ENCODE measurements around the gene RAB5B.

DNA sequence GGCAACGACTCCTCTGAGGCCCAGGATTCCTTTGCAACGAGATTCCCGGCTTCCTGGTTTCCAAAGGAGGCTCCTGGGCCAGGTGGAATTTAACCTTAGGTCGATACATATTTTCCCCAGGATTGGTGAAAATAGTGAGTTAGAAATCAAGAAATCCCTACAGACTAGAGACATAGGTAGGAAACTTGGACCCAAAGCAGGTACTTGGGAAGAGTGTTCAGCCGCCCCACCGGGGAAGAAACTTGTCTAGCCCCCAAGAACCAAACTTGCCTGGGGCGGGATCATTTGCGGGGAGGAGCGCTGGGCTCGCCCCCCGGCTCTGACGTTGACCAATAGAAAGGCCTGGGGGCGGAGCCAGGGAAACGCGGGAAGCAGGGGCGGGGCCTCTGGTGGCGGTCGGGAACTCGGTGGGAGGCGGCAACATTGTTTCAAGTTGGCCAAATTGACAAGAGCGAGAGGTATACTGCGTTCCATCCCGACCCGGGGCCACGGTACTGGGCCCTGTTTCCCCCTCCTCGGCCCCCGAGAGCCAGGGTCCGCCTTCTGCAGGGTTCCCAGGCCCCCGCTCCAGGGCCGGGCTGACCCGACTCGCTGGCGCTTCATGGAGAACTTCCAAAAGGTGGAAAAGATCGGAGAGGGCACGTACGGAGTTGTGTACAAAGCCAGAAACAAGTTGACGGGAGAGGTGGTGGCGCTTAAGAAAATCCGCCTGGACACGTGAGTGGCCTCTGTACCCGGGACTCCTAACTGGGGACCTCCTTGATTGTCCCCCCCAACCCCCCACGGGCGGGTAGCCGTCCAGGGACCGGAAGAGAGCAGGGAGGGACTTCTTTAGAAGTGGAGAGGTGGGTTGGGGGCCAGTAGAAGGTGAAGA is 7.2 kb upstream of the RAB5B start, which contains the start of gene CDK2:
- TF ChIP-seq POLR2A (IDR thresholded peaks at IDR 0.05; ENCODE audit: low read length) (peak; percentile 79), GATA1 (IDR thresholded peaks at IDR 0.05; ENCODE audit: low read depth, low read length) (no peak)

Data from erythroblast (primary cell).